ENCODE measurements around the gene OR5B21. TPM values are rescaled to one million over a fixed set of nuclear protein-coding genes. Genes with fewer than 3 reads are reported as not detected.

The OR5B21 gene
- total RNA-seq, 1 donor from 2014 or later, result not detected

GRCh38 chr11:58490827-58491226 is 17.1 kb downstream of the OR5B21 start:
- no peak for DNase-seq

GRCh38 chr11:58487170-58487569 is 20.7 kb downstream of the OR5B21 start:
- no peak for DNase-seq

- no peak for DNase-seq
These were observed 21.9 kb downstream of the OR5B21 start for GRCh38 chr11:58485961-58486360.

- no peak for DNase-seq
These were observed 36.0 kb downstream of the OR5B21 start for GRCh38 chr11:58471892-58472291.

GRCh38 chr11:58466293-58466692 is 41.6 kb downstream of the OR5B21 start:
- DNase-seq, result no peak

GRCh38 chr11:58465690-58466089 is 42.2 kb downstream of the OR5B21 start:
- no peak for DNase-seq

Other genes starting within 250 kb of the OR5B21 start
- not detected for gene OR10W1, start 239.8 kb downstream of the OR5B21 start, total RNA-seq
- not detected for gene OR5B17, start 149.0 kb downstream of the OR5B21 start, total RNA-seq
- not detected for gene OR5B3, start 101.2 kb downstream of the OR5B21 start, total RNA-seq
- gene OR5B2, start 80.0 kb downstream of the OR5B21 start, total RNA-seq, result not detected
- gene OR5B12, start 65.9 kb downstream of the OR5B21 start, total RNA-seq, result not detected
- gene LPXN, start 67.8 kb upstream of the OR5B21 start, total RNA-seq, result 3.5 TPM
- gene ZFP91, start 71.0 kb upstream of the OR5B21 start, total RNA-seq, result 37.4 TPM
- gene CNTF, start 114.6 kb upstream of the OR5B21 start, total RNA-seq, result 1.1 TPM
- not detected for gene GLYAT, start 223.8 kb upstream of the OR5B21 start, total RNA-seq